Stimulated activated CD4-positive, alpha-beta T cell treated with anti-CD3 and anti-CD28 coated beads, Interleukin-15, amount 100 ng/mL, for 24 hours (primary cell): ENCODE results near the gene MTA1.

Source experiments
- DNase-seq: peaks from one replicate; pipeline ENCODE4 v3.0.0-alpha.2; 2020

Gene MTA1

GRCh38 chr14:105467249-105467941, 47.8 kb downstream of the MTA1 start:
- DNase-seq = no peak

GRCh38 chr14:105467942-105468471, 48.4 kb downstream of the MTA1 start:
- no peak for DNase-seq

- no peak for DNase-seq
Measured at GRCh38 chr14:105468621-105469241, 49.1 kb downstream of the MTA1 start.

GRCh38 chr14:105469456-105470349, 50.1 kb downstream of the MTA1 start:
- no peak for DNase-seq

- DNase-seq = no peak
Measured at GRCh38 chr14:105470350-105471296, 51.0 kb downstream of the MTA1 start.

- no peak for DNase-seq
Measured at GRCh38 chr14:105471297-105471821, 51.7 kb downstream of the MTA1 start.

- no peak for DNase-seq
Measured at GRCh38 chr14:105471823-105472485, 52.3 kb downstream of the MTA1 start.

GRCh38 chr14:105472486-105472991, 52.9 kb downstream of the MTA1 start:
- DNase-seq = no peak

GRCh38 chr14:105473033-105473676, 53.5 kb downstream of the MTA1 start:
- no peak for DNase-seq

GRCh38 chr14:105473677-105474482, 54.3 kb downstream of the MTA1 start:
- DNase-seq = peak; percentile 79

GRCh38 chr14:105474483-105475268, 55.0 kb downstream of the MTA1 start, which contains the start of gene CRIP2:
Gene CRIP2, plus strand, starts transcription at chr14:105474821. Its CDS starts 42 bp downstream, at chr14:105474863.
- no peak for DNase-seq

- no peak for DNase-seq
Measured at GRCh38 chr14:105475269-105476096, 55.9 kb downstream of the MTA1 start.

GRCh38 chr14:105476097-105476830, 56.6 kb downstream of the MTA1 start:
- DNase-seq = no peak

GRCh38 chr14:105476831-105477659, 57.4 kb downstream of the MTA1 start:
- no peak for DNase-seq

- DNase-seq = no peak
Measured at GRCh38 chr14:105477660-105478397, 58.2 kb downstream of the MTA1 start.
